ENCODE results near the gene ZGRF1.

The ZGRF1 gene

GRCh38 chr4:112516066-112516470 is 120.6 kb downstream of the ZGRF1 start, which contains the start of gene NEUROG2:
NEUROG2 (minus strand) TSS chr4:112516180; CDS start chr4:112515475, 705 bp downstream.
- Histone ChIP-seq H3K27me3 (peaks cover 95% of the 10 kb centered on the region), H3K9me3 (no peaks in the 10 kb centered on the region), H3K4me3 (ENCODE audit: low read depth, low read length) (peak within 1 kb of the TSS; percentile 60), H3K4me1 (no peaks in the 10 kb centered on the region; the same call in 1 of the 2 replicates), H3K36me3 (no peaks in the 10 kb centered on the region)
- no peak for TF ChIP-seq CTCF (IDR thresholded peaks at IDR 0.05; ENCODE audit: low read depth, low read length)
- DNase-seq: no peak

- Histone ChIP-seq H3K4me3 (ENCODE audit: low read depth, low read length) (peak overlapping the region; percentile 60), H3K36me3 (no peaks in the 10 kb centered on the region), H3K4me1 (no peaks in the 10 kb centered on the region; the same call in 1 of the 2 replicates), H3K9me3 (no peaks in the 10 kb centered on the region), H3K27me3 (peaks cover 95% of the 10 kb centered on the region)
- no peak for TF ChIP-seq CTCF (IDR thresholded peaks at IDR 0.05; ENCODE audit: low read depth, low read length)
- peak; percentile 49 for DNase-seq
These were observed 121.3 kb downstream of the ZGRF1 start for GRCh38 chr4:112515198-112516065.

GRCh38 chr4:112514647-112515197 is 122.0 kb downstream of the ZGRF1 start:
- Histone ChIP-seq H3K9me3 (no peaks in the 10 kb centered on the region), H3K36me3 (no peaks in the 10 kb centered on the region), H3K4me3 (ENCODE audit: low read depth, low read length) (peak overlapping the region; percentile 60), H3K27me3 (peaks cover 94% of the 10 kb centered on the region), H3K4me1 (no peaks in the 10 kb centered on the region; the same call in 1 of the 2 replicates)
- no peak for DNase-seq
- no peak for TF ChIP-seq CTCF (IDR thresholded peaks at IDR 0.05; ENCODE audit: low read depth, low read length)

GRCh38 chr4:112513971-112514646 is 122.6 kb downstream of the ZGRF1 start:
- Histone ChIP-seq H3K9me3 (no peaks in the 10 kb centered on the region), H3K4me3 (ENCODE audit: low read depth, low read length) (no peak overlapping the region), H3K27me3 (peaks cover 96% of the 10 kb centered on the region), H3K4me1 (no peaks in the 10 kb centered on the region; the same call in 1 of the 2 replicates), H3K36me3 (no peaks in the 10 kb centered on the region)
- no peak for TF ChIP-seq CTCF (IDR thresholded peaks at IDR 0.05; ENCODE audit: low read depth, low read length)
- DNase-seq: no peak

- Histone ChIP-seq H3K9me3 (no peaks in the 10 kb centered on the region), H3K4me3 (ENCODE audit: low read depth, low read length) (no peak overlapping the region), H3K36me3 (no peaks in the 10 kb centered on the region), H3K4me1 (no peaks in the 10 kb centered on the region; the same call in 1 of the 2 replicates), H3K27me3 (peaks cover 95% of the 10 kb centered on the region)
- DNase-seq: no peak
- no peak for TF ChIP-seq CTCF (IDR thresholded peaks at IDR 0.05; ENCODE audit: low read depth, low read length)
These were observed 124.9 kb downstream of the ZGRF1 start for GRCh38 chr4:112511803-112512118.
